GM23338 (cell line): Measurements from ENCODE around the gene EML1. TPM values are rescaled to one million over a fixed set of nuclear protein-coding genes. Genes with fewer than 3 reads are reported as not detected.

Experiments used
- ATAC-seq: fragments of 200-7000 bp; cut with Tn5 transposase; 3 replicates; pipeline ENCODE4 v1.9.1; 2020
- DNase-seq: peaks from one replicate; pipeline ENCODE4 v3.0.0-alpha.2; 2015; ENCODE audit warnings: low spot score
- H2AFZ ChIP-seq: fragments of 200-600 bp; sonication (generic); 2 replicates; pipeline ENCODE4 v1.8.0; 2016; ENCODE audit warnings: antibody characterized with exemption, mild to moderate bottlenecking, moderate library complexity
- H3F3A ChIP-seq: fragments of 200-600 bp; sonication (generic); replicated peaks from 2 replicates; pipeline ENCODE4 v1.8.0; 2017; ENCODE audit warnings: antibody characterized with exemption, mixed run types, low read depth
- H3K27ac ChIP-seq: fragments of 200-600 bp; sonication (generic); 2 replicates; pipeline ENCODE4 v1.6.1; 2016; ENCODE audit warnings: low read depth
- H3K27me3 ChIP-seq: fragments of 200-600 bp; sonication (generic); 2 replicates; pipeline ENCODE4 v1.8.0; 2016; ENCODE audit warnings: mild to moderate bottlenecking, mixed run types, moderate library complexity; ENCODE audit not compliant: insufficient read depth
- H3K36me3 ChIP-seq: fragments of 200-600 bp; sonication (generic); 2 replicates; pipeline ENCODE4 v1.8.0; 2016; ENCODE audit warnings: mild to moderate bottlenecking; ENCODE audit not compliant: insufficient read depth
- H3K4me1 ChIP-seq: fragments of 200-600 bp; sonication (generic); 2 replicates; pipeline ENCODE4 v1.8.0; 2016; ENCODE audit warnings: mild to moderate bottlenecking, moderate library complexity; ENCODE audit not compliant: insufficient read depth
- H3K4me2 ChIP-seq: fragments of 200-600 bp; sonication (generic); 2 replicates; pipeline ENCODE4 v1.7.1; 2017; ENCODE audit warnings: mixed run types
- H3K4me3 ChIP-seq: fragments of 200-600 bp; sonication (generic); 2 replicates; pipeline ENCODE4 v1.6.1; 2016; ENCODE audit warnings: mixed run types
- H3K79me2 ChIP-seq: fragments of 200-600 bp; sonication (generic); replicated peaks from 2 replicates; pipeline ENCODE4 v1.8.0; 2017; ENCODE audit warnings: mild to moderate bottlenecking; ENCODE audit not compliant: insufficient read depth
- H3K9me2 ChIP-seq: fragments of 200-600 bp; sonication (generic); 2 replicates; pipeline ENCODE4 v1.8.0; 2017; ENCODE audit not compliant: insufficient read depth
- H4K20me1 ChIP-seq: fragments of 200-600 bp; sonication (generic); replicated peaks from 2 replicates; pipeline ENCODE4 v1.8.0; 2017; ENCODE audit warnings: mild to moderate bottlenecking; ENCODE audit not compliant: insufficient read depth
- H3K27ac Mint-ChIP-seq: 2 replicates; pipeline ENCODE4 v1.8.0; 2020; ENCODE audit warnings: inconsistent platforms, mild to moderate bottlenecking, moderate library complexity, mixed read lengths
- H3K27me3 Mint-ChIP-seq: 3 replicates; pipeline ENCODE4 v1.8.0; 2022; ENCODE audit warnings: low read depth, mild to moderate bottlenecking, moderate library complexity, mixed read lengths, inconsistent platforms; ENCODE audit not compliant: insufficient read depth, poor library complexity
- H3K36me3 Mint-ChIP-seq: 3 replicates; pipeline ENCODE4 v1.8.0; 2021; ENCODE audit warnings: low read depth, mild to moderate bottlenecking, inconsistent platforms, moderate library complexity, mixed read lengths
- H3K4me1 Mint-ChIP-seq: 3 replicates; pipeline ENCODE4 v1.8.0; 2020; ENCODE audit warnings: mild to moderate bottlenecking, inconsistent platforms, mixed read lengths
- H3K4me3 Mint-ChIP-seq: 3 replicates; pipeline ENCODE4 v1.8.0; 2021; ENCODE audit warnings: moderate library complexity, mild to moderate bottlenecking, inconsistent platforms, mixed read lengths
- H3K9me3 Mint-ChIP-seq: 3 replicates; pipeline ENCODE4 v1.8.0; 2020; ENCODE audit warnings: moderate library complexity, mild to moderate bottlenecking, inconsistent platforms, mixed read lengths
- CREB1 ChIP-seq: fragments of 250-450 bp; sonication (Bioruptor Pico); IDR thresholded peaks from 2 replicates; pipeline ENCODE4 v1.5.0; 2020; ENCODE audit warnings: low read depth, mild to moderate bottlenecking, moderate library complexity
- ETS1 ChIP-seq: IDR thresholded peaks from 2 replicates; pipeline ENCODE4 v1.6.1; 2016; ENCODE audit warnings: antibody characterized with exemption
- EZH2phosphoT487 ChIP-seq: fragments of 200-600 bp; sonication (generic); IDR thresholded peaks from one replicate; pipeline ENCODE4 v1.8.1; 2018; ENCODE audit warnings: antibody characterized with exemption; ENCODE audit not compliant: unreplicated experiment
- JUNB ChIP-seq: IDR thresholded peaks from one replicate; pipeline ENCODE4 v1.6.1; 2016; ENCODE audit warnings: antibody characterized with exemption; ENCODE audit not compliant: unreplicated experiment
- NANOG ChIP-seq: IDR thresholded peaks from 2 replicates; pipeline ENCODE4 v1.6.1; 2016; ENCODE audit warnings: antibody characterized with exemption, borderline replicate concordance
- POLR2AphosphoS5 ChIP-seq: IDR thresholded peaks from 2 replicates; pipeline ENCODE4 v1.6.1; 2016; ENCODE audit warnings: antibody characterized with exemption, low read depth
- REST ChIP-seq: IDR thresholded peaks from one replicate; pipeline ENCODE4 v1.6.1; 2018; ENCODE audit warnings: antibody characterized with exemption; ENCODE audit not compliant: unreplicated experiment
- STAT1 ChIP-seq: IDR thresholded peaks from one replicate; pipeline ENCODE4 v1.6.1; 2016; ENCODE audit warnings: antibody characterized with exemption; ENCODE audit not compliant: unreplicated experiment
- ZNF114 ChIP-seq: fragments of 250-450 bp; sonication (Bioruptor Pico); IDR thresholded peaks from 2 replicates; pipeline ENCODE4 v1.5.0; 2020; ENCODE audit warnings: mild to moderate bottlenecking, moderate library complexity
- ZNF462 ChIP-seq: fragments of 250-450 bp; sonication (Bioruptor Pico); IDR thresholded peaks from 2 replicates; pipeline ENCODE4 v1.5.0; 2020; ENCODE audit warnings: mild to moderate bottlenecking, moderate library complexity
- polyA plus RNA-seq: library from polyadenylated mRNA; unstranded; fragments of >200 nt; fragmentation: Nextera tagmentation; extraction: Ambion mirVana; gene quantifications from 2 replicates; pipeline ENCODE4 v1.2.1, GENCODE V29; 2016
- total RNA-seq: library from RNA; depleted of rRNA; stranded (reverse); fragments of >200 nt; shearing (Covaris generic); gene quantifications from 2 replicates; pipeline ENCODE4 v1.2.3, GENCODE V29; 2014

Gene EML1
- total and polyA plus RNA-seq, 2 experiments from 2014 or later = 7.0 to 18.1 TPM

- H3K4me2 ChIP-seq = no peak overlapping the region
- peaks cover 14% of the 10 kb centered on the region for H3K27me3 Mint-ChIP-seq
- H3K9me2 ChIP-seq = no peaks in the 10 kb centered on the region
- H3K4me3 Mint-ChIP-seq = no peak overlapping the region
- peaks cover 21% of the 10 kb centered on the region for H3K4me1 Mint-ChIP-seq
- no peaks in the 10 kb centered on the region for H3K27me3 ChIP-seq
- H3K79me2 ChIP-seq = no peaks in the 10 kb centered on the region
- no peak overlapping the region for H3K27ac ChIP-seq
- no peaks in the 10 kb centered on the region for H4K20me1 ChIP-seq
- H3K36me3 ChIP-seq = no peaks in the 10 kb centered on the region
- H3K4me1 ChIP-seq = peaks cover 7% of the 10 kb centered on the region; the same call in 1 of the 2 replicates
- H3F3A ChIP-seq = no peaks in the 10 kb centered on the region
- H3K4me3 ChIP-seq = no peak overlapping the region
- H3K9me3 Mint-ChIP-seq = no peaks in the 10 kb centered on the region
- H2AFZ ChIP-seq = no peak overlapping the region
- H3K27ac Mint-ChIP-seq = no peak overlapping the region
- no peak for DNase-seq
- no peaks in the 10 kb centered on the region for H3K36me3 Mint-ChIP-seq
- TF ChIP-seq CREB1 (CRISPR knock-in tag) (no peak), EZH2phosphoT487 (no peak), NANOG (no peak), STAT1 (no peak), JUNB (no peak), ZNF462 (CRISPR knock-in tag) (no peak), POLR2AphosphoS5 (no peak), ETS1 (no peak), REST (no peak), ZNF114 (CRISPR knock-in tag) (no peak)
- ATAC-seq = no peak
Measured at GRCh38 chr14:99750746-99751450, 42.3 kb upstream of the EML1 start.
